Stimulated activated naive CD4-positive, alpha-beta T cell (primary cell): ENCODE measurements around the gene SEC61B.

Experiments used
- DNase-seq, 6 experiments: peaks; one replicate each; lab custom pipeline; 2025; lab: John Stamatoyannopoulos, UW

Gene SEC61B

GRCh38 chr9:99274495-99274894 lies 52.4 kb downstream of the SEC61B start:
- no peak for DNase-seq
